OCI-LY7 (cell line): ENCODE results near the gene BAG1. TPM values are rescaled to one million over a fixed set of nuclear protein-coding genes. Genes with fewer than 3 reads are reported as not detected.

Experiments used
- BruUV-seq: library from RNA; stranded (reverse); fragments of 400-500 nt; replicated peaks from 2 replicates; lab custom pipeline; 2021; lab: Mats Ljungman, UMichigan
- CTCF ChIA-PET: fragments of 300-600 bp; sonication (Branson Sonifier 250); formaldehyde crosslinking; loops from one replicate; lab custom pipeline; 2022; ENCODE audit warnings: antibody characterized with exemption; ENCODE audit not compliant: unreplicated experiment; lab: Charles Lee
- POLR2A ChIA-PET: fragments of 300-600 bp; sonication (Branson Sonifier 250); formaldehyde crosslinking; loops from one replicate; lab custom pipeline; 2022; ENCODE audit warnings: antibody characterized with exemption; lab: Charles Lee
- DNase-seq: peaks from one replicate; pipeline ENCODE4 v3.0.0-alpha.2; 2015; ENCODE audit warnings: low spot score
- H2AFZ ChIP-seq: fragments of 200-600 bp; sonication (generic), shearing (Covaris generic); 2 replicates; pipeline ENCODE4 v1.6.1; 2014; ENCODE audit warnings: mild to moderate bottlenecking, antibody characterized with exemption, low read length, moderate library complexity
- H3K27ac ChIP-seq: fragments of 200-600 bp; sonication (generic); 2 replicates; pipeline ENCODE4 v1.5.1; 2014; ENCODE audit warnings: mixed run types, low read depth, mild to moderate bottlenecking, moderate library complexity, low read length, inconsistent platforms; ENCODE audit not compliant: poor library complexity, severe bottlenecking
- H3K36me3 ChIP-seq: fragments of 200-600 bp; sonication (generic); 2 replicates; pipeline ENCODE4 v1.6.1; 2014; ENCODE audit warnings: mild to moderate bottlenecking, antibody characterized with exemption, low read length, moderate library complexity, mixed read lengths; ENCODE audit not compliant: insufficient read depth
- H3K4me1 ChIP-seq: fragments of 200-600 bp; sonication (generic); 2 replicates; pipeline ENCODE4 v1.5.1; 2014; ENCODE audit warnings: mild to moderate bottlenecking, low read length; ENCODE audit not compliant: insufficient read depth, poor library complexity, severe bottlenecking
- H3K4me2 ChIP-seq: fragments of 200-600 bp; sonication (generic); 2 replicates; pipeline ENCODE4 v1.6.1; 2014; ENCODE audit warnings: mild to moderate bottlenecking, low read length
- H3K4me3 ChIP-seq: fragments of 200-600 bp; sonication (generic); 2 replicates; pipeline ENCODE4 v1.5.1; 2014; ENCODE audit warnings: mild to moderate bottlenecking, low read depth, low read length; ENCODE audit not compliant: poor library complexity, severe bottlenecking
- H3K79me2 ChIP-seq: fragments of 200-600 bp; sonication (generic); 2 replicates; pipeline ENCODE4 v1.6.1; 2016; ENCODE audit warnings: low read depth, mild to moderate bottlenecking, low read length, moderate library complexity, mixed read lengths; ENCODE audit not compliant: insufficient read depth
- H3K9me2 ChIP-seq: fragments of 200-600 bp; sonication (generic); 2 replicates; pipeline ENCODE4 v1.6.1; 2016; ENCODE audit warnings: mild to moderate bottlenecking, low read length, mixed read lengths; ENCODE audit not compliant: insufficient read depth
- H3K9me3 ChIP-seq: fragments of 200-600 bp; sonication (generic); 2 replicates; pipeline ENCODE4 v1.6.1; 2014; ENCODE audit warnings: mild to moderate bottlenecking, mixed run types, low read length, mixed read lengths
- H4K20me1 ChIP-seq: fragments of 200-600 bp; sonication (generic); 2 replicates; pipeline ENCODE4 v1.6.1; 2014; ENCODE audit warnings: mild to moderate bottlenecking, antibody characterized with exemption, low read length, moderate library complexity, mixed read lengths; ENCODE audit not compliant: insufficient read depth
- EZH2phosphoT487 ChIP-seq: fragments of 200-600 bp; sonication (generic); IDR thresholded peaks from 2 replicates; pipeline ENCODE4 v1.6.1; 2018; ENCODE audit warnings: low read depth, borderline replicate concordance, mild to moderate bottlenecking, mixed run types, antibody characterized with exemption, low read length, moderate library complexity, mixed read lengths
- intact Hi-C: fragments of 100-400 bp; cut with micrococcal nuclease; formaldehyde crosslinking; loops from one replicate; pipeline ENCODE4 v1.10.0; 2022; ENCODE audit not compliant: unreplicated experiment
- total RNA-seq, 2 experiments: library from RNA; depleted of rRNA in 1 of 2; stranded (reverse); fragments of >200 nt in 1 of 2; shearing (Covaris generic) in 1 of 2; gene quantifications; 2 replicates each; pipeline ENCODE4 v1.2.3, GENCODE V29; 2014 to 2022
- TF ChIP-seq, protein P1 (sequence below): fragments of 200-600 bp; sonication (generic); conservative IDR thresholded peaks from 2 replicates; pipeline ENCODE4 v1.5.1; 2014; ENCODE audit warnings: mild to moderate bottlenecking, antibody characterized with exemption, low read length, moderate library complexity, mixed read lengths

BAG1 gene
- total RNA-seq, 2 experiments from 2014 or later, result 48.1 to 86.0 TPM

DNA sequence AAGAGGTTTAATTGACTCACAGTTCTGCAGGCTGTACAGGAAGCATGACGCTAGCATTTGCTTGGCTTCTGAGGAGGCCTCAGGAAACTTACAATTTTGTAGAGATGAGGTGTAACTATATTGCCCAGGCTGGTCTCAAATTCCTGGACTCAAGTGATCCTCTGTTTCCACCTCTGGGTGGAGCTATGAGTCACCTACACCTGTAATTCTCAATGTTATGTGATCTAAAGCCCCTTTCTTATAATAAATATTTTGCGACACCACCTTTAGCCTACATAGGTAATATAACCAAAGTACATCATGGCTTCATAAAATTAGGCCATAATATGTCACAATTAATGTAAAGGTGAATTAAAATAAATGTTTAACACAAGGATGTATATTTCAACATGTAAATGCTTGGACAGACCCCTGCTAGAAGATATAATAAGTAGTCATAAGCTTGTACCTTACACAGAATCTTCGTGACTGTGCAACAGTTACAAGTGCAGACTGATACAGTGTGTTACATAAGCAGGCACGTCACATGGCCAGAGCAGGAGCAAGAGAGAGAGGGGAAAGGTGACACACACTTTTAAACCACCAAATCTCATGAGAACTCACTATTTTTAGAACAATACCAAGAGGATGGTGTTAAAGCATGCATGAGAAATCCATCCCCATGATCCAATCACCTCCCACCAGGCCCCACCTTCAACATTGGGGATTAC, 54.3 kb downstream of the BAG1 start:
- H3K9me2 ChIP-seq, result no peaks in the 10 kb centered on the region
- H3K4me1 ChIP-seq, result no peaks in the 10 kb centered on the region
- no peak overlapping the region for H2AFZ ChIP-seq
- DNase-seq, result no peak
- H4K20me1 ChIP-seq, result no peaks in the 10 kb centered on the region
- no peak overlapping the region for H3K4me2 ChIP-seq
- no peak overlapping the region for H3K4me3 ChIP-seq
- BruUV-seq, result no TSS peak
- no peaks in the 10 kb centered on the region for H3K36me3 ChIP-seq
- TF ChIP-seq EZH2phosphoT487, result no peak
- TF ChIP-seq, protein P1, sequence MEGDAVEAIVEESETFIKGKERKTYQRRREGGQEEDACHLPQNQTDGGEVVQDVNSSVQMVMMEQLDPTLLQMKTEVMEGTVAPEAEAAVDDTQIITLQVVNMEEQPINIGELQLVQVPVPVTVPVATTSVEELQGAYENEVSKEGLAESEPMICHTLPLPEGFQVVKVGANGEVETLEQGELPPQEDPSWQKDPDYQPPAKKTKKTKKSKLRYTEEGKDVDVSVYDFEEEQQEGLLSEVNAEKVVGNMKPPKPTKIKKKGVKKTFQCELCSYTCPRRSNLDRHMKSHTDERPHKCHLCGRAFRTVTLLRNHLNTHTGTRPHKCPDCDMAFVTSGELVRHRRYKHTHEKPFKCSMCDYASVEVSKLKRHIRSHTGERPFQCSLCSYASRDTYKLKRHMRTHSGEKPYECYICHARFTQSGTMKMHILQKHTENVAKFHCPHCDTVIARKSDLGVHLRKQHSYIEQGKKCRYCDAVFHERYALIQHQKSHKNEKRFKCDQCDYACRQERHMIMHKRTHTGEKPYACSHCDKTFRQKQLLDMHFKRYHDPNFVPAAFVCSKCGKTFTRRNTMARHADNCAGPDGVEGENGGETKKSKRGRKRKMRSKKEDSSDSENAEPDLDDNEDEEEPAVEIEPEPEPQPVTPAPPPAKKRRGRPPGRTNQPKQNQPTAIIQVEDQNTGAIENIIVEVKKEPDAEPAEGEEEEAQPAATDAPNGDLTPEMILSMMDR, result peak; percentile 51; the same call in 1 of the 2 replicates
- ChIA-PET POLR2A (interaction anchor here (0.7 kb wide), 1 partner anchor 22 kb away, joined by 3 read pairs; no protein-coding TSS in a partner anchor), CTCF (no interaction called here)
- H3K9me3 ChIP-seq, result no peaks in the 10 kb centered on the region
- H3K27ac ChIP-seq, result no peak overlapping the region
- H3K79me2 ChIP-seq, result no peaks in the 10 kb centered on the region
- intact Hi-C loops, result no loop called here

DNA sequence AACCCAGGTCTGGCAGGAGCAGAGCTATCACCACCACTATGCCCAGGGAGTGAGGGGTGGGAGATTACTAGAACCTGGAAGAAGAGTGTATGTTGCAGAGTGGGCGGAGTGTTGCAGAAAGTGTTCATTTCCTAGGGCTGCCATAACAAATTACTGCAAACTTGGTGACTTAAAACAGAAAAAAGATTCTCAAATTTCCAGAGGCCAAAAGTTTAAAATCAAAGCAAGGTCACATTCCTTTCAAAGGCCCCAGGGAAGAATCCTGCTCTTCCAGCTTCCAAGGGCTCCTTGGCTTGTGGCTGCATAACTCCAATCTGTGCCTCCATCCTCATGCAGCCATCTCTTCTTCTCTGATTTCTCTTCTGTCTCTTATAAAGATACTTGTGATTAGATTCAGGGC, 55.1 kb downstream of the BAG1 start:
- POLR2A ChIA-PET, result interaction anchor here (1.0 kb wide), 1 partner anchor 17 kb away, joined by 3 read pairs; no protein-coding TSS in a partner anchor

More for the DNA sequence above, 55.1 kb downstream of the BAG1 start:
- Histone ChIP-seq H2AFZ (no peak overlapping the region), H3K79me2 (no peaks in the 10 kb centered on the region), H3K36me3 (no peaks in the 10 kb centered on the region), H3K27ac (no peak overlapping the region), H3K9me2 (no peaks in the 10 kb centered on the region), H3K4me3 (no peak overlapping the region), H4K20me1 (no peaks in the 10 kb centered on the region), H3K4me1 (no peaks in the 10 kb centered on the region), H3K9me3 (no peaks in the 10 kb centered on the region), H3K4me2 (no peak overlapping the region)
- BruUV-seq, result no TSS peak
- intact Hi-C loops, result no loop called here
- no peak for DNase-seq
- CTCF ChIA-PET, result interaction anchor here (0.6 kb wide), 1 partner anchor 20 kb away, joined by 3 read pairs; no protein-coding TSS in a partner anchor
- TF ChIP-seq EZH2phosphoT487, result no peak
- TF ChIP-seq, protein P1, result no peak
